Natural killer cell (primary cell): Measurements from ENCODE around the gene LRP5. TPM values are rescaled to one million over a fixed set of nuclear protein-coding genes. Genes with fewer than 3 reads are reported as not detected.

ENCODE experiments used
- ATAC-seq, 3 donors: fragments of 150-1000 bp in 2 of 3; fragments of 200-7000 bp in 1 of 3; cut with Tn5 transposase; 1 replicate in 1 of 3; 2 replicates in 2 of 3; pipeline ENCODE4 v1.10.0; 2021; ENCODE audit warnings: mild to moderate bottlenecking in 2 of 3, moderate library complexity in 2 of 3
- DNase-seq, 2 donors: peaks; one replicate each; pipeline versions ENCODE4 v3.0.0 to v3.0.0-alpha.2; 2013 to 2021; ENCODE audit warnings: mixed read lengths in 1 of 2
- H3K27ac ChIP-seq: one replicate; pipeline ENCODE4 v1.5.1; 2013; ENCODE audit warnings: mild to moderate bottlenecking, low read length
- H3K27me3 ChIP-seq: one replicate; pipeline ENCODE4 v1.6.1; 2013; ENCODE audit warnings: low read length; ENCODE audit not compliant: control insufficient read depth, insufficient read depth
- H3K36me3 ChIP-seq: one replicate; pipeline ENCODE4 v1.6.1; 2013; ENCODE audit warnings: low read length; ENCODE audit not compliant: control insufficient read depth, insufficient read depth
- H3K4me1 ChIP-seq: one replicate; pipeline ENCODE4 v1.6.1; 2013; ENCODE audit warnings: low read length; ENCODE audit not compliant: control insufficient read depth, insufficient read depth
- H3K4me3 ChIP-seq: one replicate; pipeline ENCODE4 v1.5.1; 2013; ENCODE audit warnings: low read length
- H3K9me3 ChIP-seq: one replicate; pipeline ENCODE4 v1.6.1; 2013; ENCODE audit warnings: low read length; ENCODE audit not compliant: control insufficient read depth, insufficient read depth
- H3K27ac Mint-ChIP-seq, 2 donors: one replicate each; pipeline ENCODE4 v1.8.0; 2022; ENCODE audit warnings: mild to moderate bottlenecking in 2 of 2, mixed read lengths in 2 of 2, moderate library complexity in 1 of 2
- H3K27me3 Mint-ChIP-seq, 2 donors: one replicate each; pipeline ENCODE4 v1.8.0; 2022; ENCODE audit warnings: low read depth in 2 of 2, mixed read lengths in 2 of 2
- H3K36me3 Mint-ChIP-seq: one replicate; pipeline ENCODE4 v1.8.0; 2022; ENCODE audit warnings: mixed read lengths
- H3K4me1 Mint-ChIP-seq, 2 donors: one replicate each; pipeline ENCODE4 v1.8.0; 2022; ENCODE audit warnings: mixed read lengths in 2 of 2
- H3K4me3 Mint-ChIP-seq: one replicate; pipeline ENCODE4 v1.8.0; 2022; ENCODE audit warnings: mild to moderate bottlenecking, moderate library complexity, mixed read lengths
- H3K9me3 Mint-ChIP-seq, 2 donors: one replicate each; pipeline ENCODE4 v1.8.0; 2022; ENCODE audit warnings: mixed read lengths in 2 of 2
- WGBS: methylation state at CpG from one replicate; pipeline ENCODE4 v1.1.7; 2013; ENCODE audit warnings: missing lambda C conversion rate; ENCODE audit not compliant: insufficient coverage; 5-methylcytosine and 5-hydroxymethylcytosine counted together
- intact Hi-C: fragments of 100-400 bp; cut with micrococcal nuclease; formaldehyde crosslinking; loops from one replicate; pipeline ENCODE4 v1.14.2; 2022
- total RNA-seq, 4 donors: library from RNA; stranded (reverse); fragments of 120-200 nt in 1 of 4; gene quantifications; one replicate each; pipeline versions ENCODE4 v1.2.3 to v1.2.4, GENCODE V29; 2013 to 2022
- TF ChIP-seq, protein P1 (sequence below): fragments of 200-600 bp; IDR thresholded peaks from one replicate; pipeline ENCODE4 v1.8.0; 2022; ENCODE audit warnings: antibody characterized with exemption

LRP5 gene
- total RNA-seq, 3 donors from 2014 or later (not counting 1 experiment from before 2014, with no cell fraction given): 0.36 to 1.3 (median 0.89) TPM

GRCh38 chr11:68481579-68482240 is 169.3 kb downstream of the LRP5 start:
- Mint-ChIP-seq H3K36me3 (no peaks in the 10 kb centered on the region), H3K4me1 (peaks cover 71 to 84% of the 10 kb centered on the region in 2 donors), H3K27ac (peak overlapping the region; percentile 19 to 43), H3K27me3 (no peaks in the 10 kb centered on the region), H3K9me3 (no peaks in the 10 kb centered on the region), H3K4me3 (no peak overlapping the region)
- ATAC-seq: no peak
- Histone ChIP-seq H3K4me1 (peaks cover 5% of the 10 kb centered on the region), H3K4me3 (no peak overlapping the region), H3K9me3 (no peaks in the 10 kb centered on the region), H3K36me3 (no peaks in the 10 kb centered on the region), H3K27me3 (no peaks in the 10 kb centered on the region), H3K27ac (no peak overlapping the region)
- no peak for DNase-seq
- WGBS: 79% methylated on average over 6 of the region's 6 CpGs
- TF ChIP-seq, protein P1, sequence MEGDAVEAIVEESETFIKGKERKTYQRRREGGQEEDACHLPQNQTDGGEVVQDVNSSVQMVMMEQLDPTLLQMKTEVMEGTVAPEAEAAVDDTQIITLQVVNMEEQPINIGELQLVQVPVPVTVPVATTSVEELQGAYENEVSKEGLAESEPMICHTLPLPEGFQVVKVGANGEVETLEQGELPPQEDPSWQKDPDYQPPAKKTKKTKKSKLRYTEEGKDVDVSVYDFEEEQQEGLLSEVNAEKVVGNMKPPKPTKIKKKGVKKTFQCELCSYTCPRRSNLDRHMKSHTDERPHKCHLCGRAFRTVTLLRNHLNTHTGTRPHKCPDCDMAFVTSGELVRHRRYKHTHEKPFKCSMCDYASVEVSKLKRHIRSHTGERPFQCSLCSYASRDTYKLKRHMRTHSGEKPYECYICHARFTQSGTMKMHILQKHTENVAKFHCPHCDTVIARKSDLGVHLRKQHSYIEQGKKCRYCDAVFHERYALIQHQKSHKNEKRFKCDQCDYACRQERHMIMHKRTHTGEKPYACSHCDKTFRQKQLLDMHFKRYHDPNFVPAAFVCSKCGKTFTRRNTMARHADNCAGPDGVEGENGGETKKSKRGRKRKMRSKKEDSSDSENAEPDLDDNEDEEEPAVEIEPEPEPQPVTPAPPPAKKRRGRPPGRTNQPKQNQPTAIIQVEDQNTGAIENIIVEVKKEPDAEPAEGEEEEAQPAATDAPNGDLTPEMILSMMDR: no peak
- intact Hi-C loops: no loop called here

- ATAC-seq (no peak), DNase-seq (no peak)
- TF ChIP-seq, protein P1: no peak
- H3K27ac Mint-ChIP-seq: peak overlapping the region; percentile 18 to 80
- H3K27me3 Mint-ChIP-seq: no peaks in the 10 kb centered on the region
- H3K4me1 Mint-ChIP-seq: peaks cover 71 to 77% of the 10 kb centered on the region in 2 donors
- no peaks in the 10 kb centered on the region for H3K9me3 ChIP-seq
- H3K4me3 ChIP-seq: no peak overlapping the region
- H3K27ac ChIP-seq: no peak overlapping the region
- H3K36me3 Mint-ChIP-seq: no peaks in the 10 kb centered on the region
- no peaks in the 10 kb centered on the region for H3K36me3 ChIP-seq
- 100% methylated on average over 1 of the region's 1 CpG for WGBS
- no peaks in the 10 kb centered on the region for H3K27me3 ChIP-seq
- no peaks in the 10 kb centered on the region for H3K9me3 Mint-ChIP-seq
- intact Hi-C loops: loop anchor here (2.0 kb wide), 1 partner anchor 16 kb away; no protein-coding TSS in a partner anchor
- H3K4me3 Mint-ChIP-seq: peak overlapping the region; percentile 21
- peaks cover 18% of the 10 kb centered on the region for H3K4me1 ChIP-seq
Observed at GRCh38 chr11:68488623-68489022, 176.2 kb downstream of the LRP5 start.

DNA sequence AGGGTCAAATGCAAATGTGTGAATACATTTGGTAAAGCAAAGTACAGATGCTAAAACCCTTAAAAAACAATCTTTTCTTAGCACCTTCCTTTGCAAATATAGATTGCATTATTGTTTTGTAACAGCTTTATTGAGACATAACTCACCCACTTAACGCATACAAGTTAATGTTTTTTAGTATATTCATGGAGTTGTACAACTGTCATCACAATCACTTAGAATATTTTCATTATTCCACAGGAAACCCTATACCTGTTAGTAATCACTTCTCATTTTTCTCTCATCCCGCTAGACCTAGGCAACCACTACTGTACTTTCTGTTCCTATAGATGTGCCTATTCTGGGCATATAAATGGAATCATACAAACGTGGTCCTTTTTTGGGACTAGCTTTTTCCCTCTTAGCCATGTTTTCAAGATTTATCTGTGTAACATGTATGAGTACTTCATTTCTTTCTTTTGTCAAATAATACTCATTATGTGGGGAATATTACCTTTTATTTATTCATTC is 182.9 kb downstream of the LRP5 start:
- Histone ChIP-seq H3K27me3 (no peaks in the 10 kb centered on the region), H3K4me3 (no peak overlapping the region), H3K36me3 (no peaks in the 10 kb centered on the region), H3K9me3 (no peaks in the 10 kb centered on the region), H3K27ac (no peak overlapping the region), H3K4me1 (peaks cover 21% of the 10 kb centered on the region)
- DNase-seq (no peak), ATAC-seq (peak in 1 of 3 donors; percentile 20)
- 28% methylated on average over 2 of the region's 3 CpGs for WGBS
- Mint-ChIP-seq H3K9me3 (no peaks in the 10 kb centered on the region), H3K36me3 (no peaks in the 10 kb centered on the region), H3K27ac (peak overlapping the region; percentile 41 to 58), H3K4me1 (peaks cover 78 to 82% of the 10 kb centered on the region in 2 donors), H3K27me3 (no peaks in the 10 kb centered on the region), H3K4me3 (no peak overlapping the region)
- intact Hi-C loops: no loop called here
- TF ChIP-seq, protein P1: no peak
